GM21576 (cell line): ENCODE results near the gene ERGIC1.

Source experiments
- ATAC-seq: cut with Tn5 transposase; IDR thresholded peaks from one replicate; pipeline ENCODE4 v1.9.1; 2021; ENCODE audit warnings: mild to moderate bottlenecking, moderate library complexity; ENCODE audit not compliant: unreplicated experiment

The ERGIC1 gene

DNA sequence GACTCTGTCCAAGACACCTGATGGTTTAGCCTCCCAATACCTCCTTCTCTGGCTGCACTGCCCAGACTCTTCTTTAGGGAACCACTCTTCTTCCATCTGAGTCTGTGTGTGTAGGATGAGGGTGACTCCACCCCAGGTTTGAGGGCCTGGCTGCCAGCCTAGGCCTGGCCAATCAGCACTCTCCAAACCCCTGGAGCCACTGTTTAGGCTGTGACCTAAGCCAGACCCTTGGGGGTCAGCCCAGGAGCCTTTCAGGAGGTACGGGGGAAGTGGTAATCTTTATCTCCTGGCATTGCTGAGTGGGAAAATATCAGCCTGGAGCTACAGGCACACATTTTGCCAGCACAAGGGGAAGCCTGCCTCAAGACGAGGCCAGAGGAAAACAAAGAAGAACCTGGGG, 6.2 kb upstream of the ERGIC1 start:
- ATAC-seq, result no peak

DNA sequence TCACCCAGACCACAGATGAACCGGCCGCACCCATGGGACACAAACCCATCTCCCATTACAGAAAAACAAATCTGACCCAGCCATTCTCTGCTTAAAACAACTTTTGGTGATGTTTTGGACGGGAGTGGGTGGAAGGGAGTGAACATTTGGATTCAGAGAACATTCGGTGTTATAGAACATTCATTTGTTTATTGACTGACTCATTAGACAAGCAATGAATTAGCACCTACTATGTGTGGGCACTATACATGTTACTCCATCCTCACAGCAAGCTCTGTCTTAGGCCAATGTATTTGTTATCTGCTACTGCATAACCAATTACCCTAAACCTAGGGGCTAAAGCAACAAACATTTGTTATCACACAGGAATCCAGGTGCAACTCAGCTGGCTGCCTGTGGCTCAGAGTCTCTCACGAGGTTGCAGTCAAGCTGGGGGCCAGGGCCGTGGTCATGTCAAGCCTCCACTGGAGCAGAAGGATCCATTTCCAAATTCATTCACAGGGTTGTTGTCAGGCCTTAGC, 5.1 kb upstream of the ERGIC1 start:
- ATAC-seq, result no peak

DNA sequence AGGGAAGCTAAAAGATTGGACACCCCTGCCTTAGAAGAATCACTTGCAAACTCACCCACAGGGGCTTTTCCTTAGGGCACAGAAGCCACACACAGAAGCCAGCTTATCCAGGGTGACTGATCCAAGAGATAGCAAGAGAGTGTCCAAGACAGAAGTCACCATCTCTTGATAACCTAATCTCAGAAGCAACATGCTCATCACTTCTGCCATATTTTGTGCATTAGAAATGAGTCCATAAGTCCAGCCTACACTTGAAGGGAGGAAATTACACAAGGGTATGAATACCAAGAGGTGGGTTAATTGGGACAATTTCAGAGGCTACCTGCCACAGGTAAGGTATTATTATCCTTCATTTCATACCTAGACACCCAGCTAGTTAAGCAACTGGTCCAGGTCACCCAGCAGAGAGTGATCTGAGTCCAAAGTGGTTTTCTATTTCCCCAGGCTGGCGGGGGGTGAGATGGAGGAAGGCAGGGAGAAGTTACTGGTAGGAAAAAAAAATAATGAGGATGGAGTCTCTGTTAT, 3.7 kb upstream of the ERGIC1 start:
- no peak for ATAC-seq

DNA sequence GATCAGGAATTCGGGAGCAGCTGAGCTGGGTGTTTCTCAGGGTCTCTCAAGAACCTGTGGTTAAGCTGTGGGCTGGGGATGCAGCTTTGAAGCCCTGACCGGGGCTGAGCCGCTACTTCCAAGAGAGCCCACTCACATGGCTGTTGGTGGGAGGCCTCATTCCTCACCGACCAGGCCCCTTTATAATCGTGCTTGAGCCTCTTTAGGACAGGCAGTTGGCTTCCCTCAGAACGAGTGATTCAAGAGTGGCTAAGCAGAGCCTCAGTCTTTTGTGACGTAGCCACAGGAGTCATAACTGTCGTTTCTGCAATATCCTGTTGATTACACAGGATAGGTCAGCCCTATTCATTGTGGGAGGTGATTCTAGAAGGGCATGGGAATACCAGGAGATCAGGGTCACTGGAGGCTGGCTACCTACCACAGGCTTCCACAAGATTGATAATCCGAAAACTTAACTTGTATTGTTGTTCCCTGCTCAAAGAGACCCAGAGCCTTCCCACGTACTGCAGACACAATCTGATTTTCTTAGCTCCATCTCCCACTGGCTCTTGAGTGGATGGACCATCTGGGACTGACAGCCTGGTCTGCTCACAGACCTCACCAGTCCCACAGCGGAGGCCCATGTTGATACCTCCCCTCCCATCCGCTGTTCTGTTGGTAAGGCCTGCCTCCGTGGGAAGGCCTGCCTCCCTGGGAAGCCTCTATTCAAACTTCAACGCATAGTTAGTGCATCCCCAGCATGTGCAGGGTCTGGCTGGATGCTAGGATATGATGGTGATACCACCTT, 3.0 kb upstream of the ERGIC1 start:
- no peak for ATAC-seq

DNA sequence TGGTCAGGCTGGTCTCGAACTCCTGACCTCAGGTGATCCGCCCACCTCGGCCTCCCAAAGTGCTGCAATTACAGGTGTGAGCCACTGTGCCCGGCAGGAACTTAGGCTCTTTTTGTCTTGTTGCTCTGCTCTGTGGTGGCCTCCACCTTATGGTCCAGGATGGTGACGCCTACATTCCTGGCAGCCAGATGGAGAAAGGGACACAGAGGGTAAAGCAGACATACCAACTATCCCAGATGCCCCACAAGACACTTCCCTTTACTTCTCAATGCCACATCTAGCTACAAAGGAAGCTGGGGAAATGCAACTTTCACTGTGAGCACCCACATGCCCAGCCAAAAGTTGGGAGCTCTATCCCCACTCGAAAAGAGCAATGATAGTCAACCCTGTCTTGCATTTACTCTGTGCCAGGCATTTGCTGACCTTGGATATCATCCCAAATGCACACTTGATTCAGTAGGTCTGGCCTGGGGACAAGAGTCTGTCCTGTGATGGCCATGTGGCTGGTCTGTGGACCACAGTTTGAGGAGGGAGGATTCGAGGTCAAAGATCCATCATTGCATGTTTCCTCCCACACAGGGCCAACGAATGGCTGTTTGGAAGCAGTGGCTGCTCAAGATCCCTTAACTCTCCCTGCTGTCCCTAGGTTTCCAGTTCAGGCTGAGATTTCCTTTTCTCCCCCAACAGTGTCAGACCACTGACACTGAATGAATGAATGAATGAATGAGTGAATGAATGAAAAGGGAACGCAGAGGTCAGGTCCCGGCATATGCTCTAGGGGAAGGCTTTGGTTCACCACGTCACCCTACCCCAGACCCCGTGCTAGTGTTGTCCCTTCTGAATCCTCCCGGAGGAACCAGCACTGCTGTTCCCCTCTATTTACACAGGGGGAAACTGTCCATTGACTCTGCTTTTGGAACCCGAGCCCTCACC, 1.4 kb upstream of the ERGIC1 start:
- ATAC-seq, result no peak

DNA sequence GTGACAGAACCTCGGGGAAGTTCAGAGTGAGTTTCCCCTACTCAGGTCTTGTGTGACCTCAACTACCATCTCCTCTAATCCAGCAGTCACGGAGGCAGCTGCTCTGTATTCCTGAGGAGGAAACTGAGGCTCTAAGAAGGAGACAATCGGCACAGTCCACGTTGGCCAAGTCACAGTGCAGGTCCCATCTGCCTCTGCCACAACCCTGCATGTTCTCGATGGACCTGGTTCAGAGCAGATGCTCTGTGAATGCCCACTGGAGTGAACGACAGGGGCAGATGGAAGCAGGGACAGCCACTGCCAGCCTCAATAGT, 722 bp upstream of the ERGIC1 start:
- no peak for ATAC-seq

DNA sequence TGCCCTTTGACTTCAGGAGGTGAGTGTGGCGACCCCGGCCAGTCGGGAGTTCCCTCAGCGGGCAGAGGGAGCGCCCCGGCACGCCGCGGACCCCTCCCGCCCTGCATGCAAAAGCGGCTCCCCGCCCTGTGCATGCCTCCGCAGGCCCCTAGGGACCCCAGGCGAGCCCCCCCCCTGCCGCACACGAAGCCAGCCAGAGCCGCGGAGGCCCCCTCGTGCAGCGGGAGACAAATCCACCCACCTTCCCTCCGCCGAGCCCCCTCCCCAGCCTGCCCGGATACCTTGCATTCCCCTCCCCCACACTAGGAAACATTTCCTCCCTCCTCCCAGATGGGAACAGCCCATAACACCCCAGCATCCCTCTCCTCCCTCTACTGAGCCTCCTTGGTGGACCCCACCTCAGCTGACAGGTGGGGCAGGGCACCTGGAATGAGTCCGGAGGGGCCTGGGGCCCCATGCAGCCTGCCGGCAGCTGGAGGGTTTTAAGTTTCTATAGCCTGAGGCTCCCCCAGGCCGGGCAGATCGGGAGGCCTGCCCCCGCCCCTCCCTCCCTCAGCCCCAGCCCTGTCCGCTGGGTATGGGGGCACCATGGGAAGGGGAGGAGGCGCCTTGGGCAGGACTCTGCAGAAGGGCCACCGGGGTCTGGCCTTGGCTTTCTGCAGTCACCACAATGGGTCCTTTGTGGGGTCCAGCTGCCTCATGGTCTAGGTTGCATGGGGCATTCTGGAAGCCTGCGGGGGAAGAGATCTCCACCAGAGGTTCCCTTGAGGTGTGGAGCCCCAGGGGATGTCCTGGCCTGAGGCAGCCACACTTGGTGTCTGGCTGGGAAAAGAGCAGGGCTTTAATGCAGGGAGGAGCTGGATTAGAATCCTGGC, 601 bp downstream of the ERGIC1 start:
- peak; percentile 6 for ATAC-seq

DNA sequence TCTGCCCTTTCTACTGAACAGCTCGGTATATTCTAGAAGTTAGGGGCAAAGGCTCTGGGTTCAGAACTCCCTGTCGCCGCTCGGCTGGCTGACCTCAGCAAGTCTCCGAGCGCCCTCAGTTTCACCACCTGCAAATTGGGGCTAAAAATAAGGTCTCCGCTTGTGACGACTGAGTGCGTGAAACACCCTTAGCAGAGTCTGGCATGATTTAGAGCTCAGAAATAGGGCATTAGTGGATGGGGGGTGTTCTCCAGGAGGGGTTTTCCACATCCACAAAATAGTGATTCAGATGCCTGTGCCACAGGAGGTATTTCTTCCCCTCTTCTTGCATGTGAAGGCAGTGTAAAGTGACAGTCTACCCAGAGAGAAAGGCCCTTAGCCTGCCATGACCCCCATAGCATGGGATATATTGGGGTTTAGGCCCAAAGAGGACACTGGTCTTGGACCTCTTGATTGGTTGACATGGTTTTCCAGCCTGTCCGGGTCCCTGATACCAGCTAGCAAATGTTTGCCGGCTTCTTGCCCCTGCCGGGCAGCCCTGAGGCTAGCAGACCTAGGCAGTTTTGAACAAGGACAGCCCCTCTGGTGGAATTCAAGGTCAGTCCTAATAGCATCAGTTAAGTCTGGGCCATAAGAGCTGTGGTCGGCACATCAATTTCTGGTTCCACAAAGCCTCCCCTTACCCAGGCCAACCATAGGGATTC, 1.4 kb downstream of the ERGIC1 start:
- ATAC-seq, result no peak

DNA sequence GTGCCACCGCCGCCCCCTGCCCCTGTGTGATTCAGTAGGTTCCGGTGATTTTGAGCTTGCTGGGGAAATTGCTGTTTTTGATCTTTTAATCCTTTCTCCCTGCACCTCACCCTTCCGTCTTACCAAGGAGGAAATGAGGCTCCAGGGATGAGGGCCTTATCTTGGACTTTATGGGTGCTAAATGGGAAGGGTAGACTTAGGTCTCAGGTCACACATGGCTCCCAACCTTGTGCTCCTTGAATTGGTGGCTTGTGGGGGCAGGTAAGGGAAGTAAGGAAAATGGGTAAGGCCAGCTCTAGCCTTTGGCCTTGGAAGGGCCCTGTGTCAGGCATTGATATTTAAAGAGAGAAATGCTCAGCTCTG, 1.9 kb downstream of the ERGIC1 start:
- ATAC-seq, result no peak

DNA sequence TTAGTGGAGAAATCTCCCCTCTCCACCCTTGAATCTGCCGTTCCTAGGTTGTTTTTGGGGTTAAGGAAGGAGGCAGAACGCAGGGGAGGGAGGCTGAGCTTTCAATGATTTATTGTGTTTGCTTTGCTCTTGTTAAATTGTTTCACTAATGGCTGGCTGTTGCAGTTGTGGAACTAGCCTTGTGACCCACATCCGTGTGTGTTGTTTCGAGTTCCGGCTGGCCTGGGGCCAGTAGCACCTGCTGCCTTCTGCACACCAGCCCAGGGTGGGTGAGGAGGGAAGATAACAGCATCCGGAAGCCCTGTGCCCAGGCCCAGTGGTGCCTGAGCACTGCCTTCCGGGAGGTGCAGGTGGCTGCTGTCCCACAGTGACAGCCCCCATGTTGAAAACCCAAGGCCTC, 3.6 kb downstream of the ERGIC1 start:
- ATAC-seq, result peak; percentile 74

DNA sequence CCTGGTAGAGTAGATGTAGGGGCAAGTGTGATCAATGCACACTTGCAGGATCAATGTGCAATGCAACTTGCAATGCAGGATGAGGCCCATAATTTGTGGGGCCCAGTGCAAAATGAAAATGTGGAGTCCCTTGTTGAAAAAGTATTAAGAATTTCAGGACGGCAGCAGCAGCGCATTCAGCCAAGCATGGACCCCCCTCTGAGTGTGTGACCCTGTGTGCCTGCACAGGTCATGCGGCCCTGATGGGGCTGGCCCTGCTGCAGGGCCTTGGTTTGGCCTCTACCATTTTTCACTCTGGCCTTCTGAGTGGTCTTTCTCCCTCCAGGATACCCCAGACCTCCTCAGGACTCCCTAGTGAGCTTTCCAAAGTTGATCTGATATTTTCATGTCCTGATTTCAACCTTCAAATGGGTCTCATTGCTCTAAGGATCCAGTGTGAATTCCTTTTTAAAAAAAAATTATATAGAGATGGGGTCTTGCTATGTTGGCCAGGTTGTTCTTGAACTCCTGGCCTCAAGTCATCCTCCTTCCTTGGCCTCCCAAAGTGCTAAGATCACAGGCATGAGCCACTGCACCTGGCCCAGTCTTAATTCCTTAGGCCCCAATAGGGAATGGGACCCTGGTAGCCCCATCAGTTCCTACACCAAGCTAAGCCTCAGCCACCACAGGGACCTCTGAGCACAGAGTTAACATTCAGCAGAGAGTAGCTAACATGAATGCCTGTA, 4.3 kb downstream of the ERGIC1 start:
- ATAC-seq, result no peak

DNA sequence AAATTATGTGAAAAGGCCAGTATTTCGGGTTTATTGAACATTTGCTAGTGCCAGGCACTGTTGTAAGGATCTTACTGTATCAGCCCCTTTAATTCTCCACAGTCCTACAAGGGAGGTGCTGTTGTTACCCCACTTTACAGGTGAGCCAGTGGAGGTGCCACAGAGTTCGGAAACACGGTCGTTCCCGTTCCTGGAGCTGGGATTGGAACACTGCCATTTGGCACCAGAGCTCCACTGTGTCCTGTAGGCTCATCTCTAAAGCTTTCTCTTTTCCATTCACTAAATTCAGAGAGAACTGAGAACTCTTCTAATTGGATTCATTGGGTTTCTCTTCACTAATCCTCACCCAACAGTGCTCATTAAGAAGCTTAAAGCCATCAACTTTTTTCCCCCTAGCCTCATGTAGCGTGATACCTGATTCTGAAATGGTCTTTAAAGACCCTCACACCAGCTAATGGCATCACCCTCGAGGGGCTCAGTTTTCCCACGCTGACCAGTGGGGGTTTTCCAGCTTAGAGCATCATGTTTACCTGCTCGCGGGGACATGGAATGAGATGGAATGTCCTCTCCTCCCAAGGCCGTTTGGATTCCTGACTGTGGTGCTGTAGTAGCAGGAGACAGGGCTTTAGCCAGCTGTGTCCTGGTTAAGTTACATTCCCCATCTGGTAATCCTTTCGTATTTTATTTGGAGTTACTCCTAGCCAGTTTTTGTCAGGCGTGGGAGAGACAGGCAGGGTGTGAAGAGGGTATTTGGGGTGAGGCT, 5.8 kb downstream of the ERGIC1 start:
- no peak for ATAC-seq

DNA sequence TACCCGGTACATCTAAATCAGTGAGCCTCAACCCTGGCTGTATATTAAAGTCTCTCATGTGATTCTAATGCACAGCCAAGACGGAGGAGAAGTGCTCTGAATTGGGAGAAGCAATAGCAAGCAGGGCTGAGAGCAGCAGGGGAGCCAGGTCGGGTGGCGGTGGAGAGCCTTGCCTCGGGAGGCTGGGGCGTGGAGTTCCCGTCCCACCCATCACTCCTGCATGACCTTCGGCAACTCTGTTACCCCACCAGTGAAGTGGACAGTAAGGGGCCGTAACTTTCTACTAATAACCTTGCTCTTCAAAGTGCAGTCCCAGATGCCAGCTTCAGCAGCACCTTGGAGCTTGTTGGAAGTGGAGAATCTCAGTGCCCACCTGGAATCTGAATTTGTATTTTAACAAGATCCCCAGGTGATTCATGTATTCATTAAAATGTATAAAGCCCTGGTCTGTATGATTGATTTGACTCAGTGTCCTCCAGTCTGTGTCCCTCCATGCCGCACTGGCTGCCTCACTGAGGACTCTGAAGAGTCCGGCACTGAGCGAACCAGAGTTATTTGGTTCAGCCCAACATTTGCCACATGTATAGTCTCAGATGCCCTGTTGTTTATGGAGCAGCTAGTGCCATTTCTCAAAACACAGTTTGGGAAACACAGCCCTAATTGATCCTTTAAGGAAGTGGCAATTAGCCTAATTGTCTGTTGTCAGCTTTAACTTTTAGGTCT, 6.5 kb downstream of the ERGIC1 start:
- ATAC-seq, result no peak

DNA sequence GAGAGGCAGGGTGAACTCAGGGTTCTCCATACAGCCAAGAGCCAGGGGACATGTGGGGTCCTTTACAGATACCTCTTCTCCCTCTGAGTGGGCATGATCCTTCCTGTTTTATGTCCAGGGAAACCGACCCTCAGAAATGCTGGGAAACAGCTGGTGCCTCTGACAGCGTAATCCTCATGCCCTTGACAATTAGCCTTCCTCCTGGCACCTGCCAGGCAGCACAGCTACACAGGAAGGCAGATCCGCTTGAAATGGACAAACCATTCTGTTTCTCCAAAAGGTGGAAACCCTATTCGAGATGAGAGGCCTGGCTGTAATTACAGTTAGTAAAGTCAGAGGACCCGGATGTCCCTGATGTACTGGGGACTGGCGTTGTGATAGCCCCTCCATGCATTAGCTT, 7.2 kb downstream of the ERGIC1 start:
- no peak for ATAC-seq

DNA sequence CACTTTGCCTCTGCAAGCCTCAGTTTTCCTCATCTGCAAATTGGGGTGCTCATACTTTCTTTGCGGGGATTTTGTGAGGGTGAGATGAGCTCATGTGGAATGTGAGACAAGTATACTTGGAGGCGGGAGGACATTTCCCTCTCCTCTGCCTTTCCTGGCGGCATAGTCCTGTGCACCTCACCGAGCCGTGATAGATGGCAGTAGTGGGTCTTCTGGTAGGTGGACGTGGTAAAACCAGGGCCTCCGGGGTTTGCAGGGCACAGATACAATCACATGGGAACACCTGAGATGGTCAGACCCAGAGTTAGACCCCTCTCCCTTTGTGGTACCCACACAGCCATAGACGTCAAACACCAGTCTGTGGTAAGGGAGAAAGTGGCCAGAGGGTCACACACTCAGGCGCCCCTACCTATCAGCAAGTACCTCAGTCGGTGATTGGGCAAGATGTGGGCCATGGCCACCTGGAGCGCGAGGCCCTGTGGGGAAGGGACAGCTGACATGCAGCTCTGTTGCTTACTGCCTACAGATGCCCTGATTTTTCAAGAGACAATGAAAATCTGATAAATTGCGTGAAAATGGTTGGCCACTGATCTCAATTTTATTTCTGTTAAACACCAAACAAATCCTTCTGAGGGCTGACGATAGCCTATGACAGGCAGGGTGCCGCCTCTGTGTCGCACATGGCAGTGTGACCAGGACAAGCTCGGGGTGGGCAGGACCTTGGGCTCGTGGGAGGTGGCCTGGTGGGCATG, 9.9 kb downstream of the ERGIC1 start:
- ATAC-seq, result no peak

DNA sequence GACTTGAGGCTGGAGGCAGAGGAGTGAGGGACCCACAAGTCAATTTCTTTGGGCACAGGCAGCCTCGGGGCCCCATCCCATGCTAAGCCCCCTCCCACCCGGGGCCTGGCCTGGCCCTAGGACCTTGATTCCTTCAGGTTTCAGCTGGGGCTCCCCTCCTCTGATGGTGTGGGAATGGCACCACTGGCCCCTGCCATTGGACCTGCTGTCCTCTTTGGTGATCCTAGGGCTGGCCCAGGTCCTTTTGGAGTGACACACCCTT, 10.5 kb downstream of the ERGIC1 start:
- ATAC-seq, result no peak

DNA sequence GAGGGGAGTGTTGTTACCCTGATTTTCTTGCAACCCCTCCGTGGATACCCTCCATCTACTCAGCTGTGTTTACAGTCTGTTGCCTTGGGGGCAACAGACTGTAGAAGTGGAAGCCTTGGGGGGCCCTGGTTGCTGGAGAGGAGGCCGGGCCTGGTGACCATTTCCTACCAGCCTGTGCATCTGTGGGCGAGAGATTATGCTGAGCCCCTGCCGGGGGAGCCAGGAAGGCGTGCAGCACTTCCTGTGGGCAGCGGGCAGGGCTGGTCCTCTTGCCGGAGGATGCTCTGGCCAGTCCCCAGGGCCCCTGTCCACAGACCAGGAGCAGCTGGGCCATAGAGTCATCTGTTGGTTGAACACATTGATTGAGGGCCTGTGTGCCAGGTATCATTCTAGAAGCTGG, 11.1 kb downstream of the ERGIC1 start:
- ATAC-seq, result no peak

DNA sequence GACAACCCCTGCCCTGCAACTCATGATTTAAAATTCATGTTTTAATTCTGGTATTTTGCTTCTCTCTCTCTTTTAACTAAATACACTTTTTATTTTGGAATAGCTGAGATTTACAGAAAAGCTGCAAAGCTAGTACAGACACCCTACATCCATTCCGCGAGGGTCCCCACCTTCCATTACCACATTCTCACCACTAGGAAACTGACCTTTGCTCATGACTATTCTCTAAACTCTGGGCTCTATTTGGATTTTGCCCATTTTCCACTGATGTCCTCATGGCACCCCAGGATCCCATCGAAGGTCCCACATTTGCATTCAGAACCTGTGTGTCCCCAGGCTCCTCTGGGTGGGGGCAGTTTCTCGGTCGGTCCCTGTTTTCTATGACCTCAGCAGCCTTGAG, 11.5 kb downstream of the ERGIC1 start:
- no peak for ATAC-seq
